ENCODE results near the gene HEATR5A. TPM values are rescaled to one million over a fixed set of nuclear protein-coding genes. Genes with fewer than 3 reads are reported as not detected.

Gene HEATR5A
- total and polyA plus RNA-seq, 2 of the 13 experiments (the other 11 are each of a cell fraction or from before 2014, with no cell fraction given): 36.4 to 105 TPM

- peak in 1 of 2 experiments; percentile 14; a peak in 1 of 4 replicates for TF ChIP-seq REST (IDR thresholded peaks at IDR 0.05; ENCODE audit: borderline replicate concordance in 1 of 2, low read depth in 1 of 2, low read length in 2 of 2)
- TF ChIP-seq REPIN1 (CRISPR knock-in tag; IDR thresholded peaks at IDR 0.05; ENCODE audit: borderline replicate concordance, low read depth): peak; percentile 50
- no peak for TF ChIP-seq DDIT3 (CRISPR knock-in tag; IDR thresholded peaks at IDR 0.05)
- TF ChIP-seq SIN3A (IDR thresholded peaks at IDR 0.05; ENCODE audit: borderline replicate concordance, low read depth, low read length): peak; percentile 57; the same call in 1 of the 2 replicates
- no peak; the same call in 1 of the 2 replicates for TF ChIP-seq HNRNPUL1 (IDR thresholded peaks at IDR 0.05; ENCODE audit: low read depth, low read length)
- peak; percentile 99 for TF ChIP-seq SMYD3 (CRISPR knock-in tag; IDR thresholded peaks at IDR 0.05)
- TF ChIP-seq TCF7 (IDR thresholded peaks at IDR 0.05; ENCODE audit: low read depth): peak; percentile 14; the same call in 1 of the 2 replicates
- 0 out of 2 replicates have a peak, but pooled peaks have one; percentile 35 for TF ChIP-seq ZBTB14 (CRISPR knock-in tag; IDR thresholded peaks at IDR 0.05)
- TF ChIP-seq KLF11 (CRISPR knock-in tag; IDR thresholded peaks at IDR 0.05): no peak
- no peak for TF ChIP-seq SETDB1 (CRISPR knock-in tag; IDR thresholded peaks at IDR 0.05; ENCODE audit: borderline replicate concordance)
- peak; percentile 60 for TF ChIP-seq PAXIP1 (CRISPR knock-in tag; conservative IDR thresholded peaks at IDR 0.05)
- no peak; the same call in 1 of the 2 replicates for TF ChIP-seq ZBED4 (CRISPR knock-in tag; IDR thresholded peaks at IDR 0.05; ENCODE audit: borderline replicate concordance)
- TF ChIP-seq ZBTB3 (CRISPR knock-in tag; IDR thresholded peaks at IDR 0.05; ENCODE audit: borderline replicate concordance, low read depth): 0 out of 2 replicates have a peak, but pooled peaks have one; percentile 2
These were observed 37.6 kb upstream of the HEATR5A start (continued) for GRCh38 chr14:31457665-31458659.
